HCT116 (cell line): ENCODE results near the gene MYH10. TPM values are rescaled to one million over a fixed set of nuclear protein-coding genes. Genes with fewer than 3 reads are reported as not detected.

Experiments used
- ATAC-seq: fragments of 200-7000 bp; cut with Tn5 transposase; 2 replicates; pipeline ENCODE4 v1.9.1; 2020; ENCODE audit warnings: mild to moderate bottlenecking, moderate library complexity
- BruUV-seq: library from RNA; stranded (reverse); fragments of 400-500 nt; replicated peaks from 2 replicates; lab custom pipeline; 2021; lab: Mats Ljungman, UMichigan
- CTCF ChIA-PET: fragments of 300-600 bp; sonication (Branson Sonifier 250); formaldehyde crosslinking; loops from one replicate; lab custom pipeline; 2021; ENCODE audit warnings: antibody characterized with exemption; lab: Charles Lee
- POLR2A ChIA-PET: fragments of 300-600, 350-600 bp; sonication (Branson Sonifier 250); formaldehyde crosslinking; loops from one replicate; lab custom pipeline; 2021; ENCODE audit warnings: antibody characterized with exemption; lab: Charles Lee
- RAD21 ChIA-PET, 2 experiments: fragments of 300-600 bp; sonication (Branson Sonifier 250); formaldehyde crosslinking; loops; one replicate each; lab custom pipeline; 2023; ENCODE audit warnings: low total read pairs in 2 of 2; ENCODE audit not compliant: uncharacterized antibody in 2 of 2, unreplicated experiment in 2 of 2, low non-redundant PET in 1 of 2; lab: Charles Lee
- DNase-seq: peaks from one replicate; pipeline ENCODE4 v3.0.0-alpha.2; 2010; ENCODE audit warnings: low read depth, low spot score
- H2AFZ ChIP-seq: fragments of 200-600 bp; shearing (Covaris generic), sonication (generic); 2 replicates; pipeline ENCODE4 v1.6.1; 2017; ENCODE audit warnings: low read depth, mixed run types, mixed read lengths, antibody characterized with exemption, low read length; ENCODE audit not compliant: poor library complexity, severe bottlenecking
- H3K27ac ChIP-seq: 2 replicates; pipeline ENCODE4 v1.5.1; 2012; ENCODE audit warnings: low read depth, low read length
- H3K27me3 ChIP-seq: fragments of 200-600 bp; sonication (generic); 2 replicates; pipeline ENCODE4 v1.6.1; 2016; ENCODE audit warnings: mixed run types, low read length, mixed read lengths; ENCODE audit not compliant: insufficient read depth
- H3K36me3 ChIP-seq, 2 experiments: fragments of 200-500 bp in 1 of 2; fragments of 200-600 bp in 1 of 2; sonication (Bioruptor generic) in 1 of 2; sonication (generic) in 1 of 2; 2 replicates each; pipeline versions ENCODE4 v1.5.1 to v1.6.1; 2014 to 2016; ENCODE audit warnings: low read length in 2 of 2, inconsistent platforms in 1 of 2, mixed read lengths in 1 of 2, mixed run types in 1 of 2; ENCODE audit not compliant: insufficient read depth in 2 of 2, control insufficient read depth in 1 of 2
- H3K4me1 ChIP-seq, 2 experiments: fragments of 200-600 bp in 1 of 2; sonication (generic) in 1 of 2; 2 replicates each; pipeline versions ENCODE4 v1.5.1 to v1.6.1; 2012 to 2017; ENCODE audit warnings: low read length in 2 of 2, inconsistent platforms in 1 of 2, mild to moderate bottlenecking in 1 of 2, mixed read lengths in 1 of 2, mixed run types in 1 of 2, moderate library complexity in 1 of 2; ENCODE audit not compliant: insufficient read depth in 2 of 2, control insufficient read depth in 1 of 2
- H3K4me2 ChIP-seq: fragments of 200-600 bp; sonication (generic); 2 replicates; pipeline ENCODE4 v1.6.1; 2017; ENCODE audit warnings: mixed run types, low read length, mixed read lengths
- H3K4me3 ChIP-seq, 2 experiments: fragments of 200-600 bp in 1 of 2; sonication (generic) in 1 of 2; replicated peaks in 1 of 2; 2 replicates each; pipeline ENCODE4 v1.5.1; 2011 to 2016; ENCODE audit warnings: low read length in 2 of 2, control low read depth in 1 of 2, low read depth in 1 of 2, mild to moderate bottlenecking in 1 of 2, mixed read lengths in 1 of 2, mixed run types in 1 of 2
- H3K79me2 ChIP-seq: fragments of 200-600 bp; sonication (generic); 2 replicates; pipeline ENCODE4 v1.6.1; 2017; ENCODE audit warnings: mild to moderate bottlenecking, mixed run types, low read length, moderate library complexity, mixed read lengths; ENCODE audit not compliant: insufficient read depth
- H3K9ac ChIP-seq: fragments of 200-600 bp; sonication (generic); 2 replicates; pipeline ENCODE4 v1.6.1; 2016; ENCODE audit warnings: low read length, mixed read lengths
- H3K9me2 ChIP-seq: fragments of 200-600 bp; sonication (generic), shearing (Covaris generic); 2 replicates; pipeline ENCODE4 v1.6.1; 2017; ENCODE audit warnings: mixed run types, mild to moderate bottlenecking, moderate library complexity; ENCODE audit not compliant: insufficient read depth
- H3K9me3 ChIP-seq, 2 experiments: fragments of 200-500 bp in 1 of 2; fragments of 200-600 bp in 1 of 2; sonication (Bioruptor generic) in 1 of 2; sonication (generic) in 1 of 2; 2 replicates each; pipeline ENCODE4 v1.6.1; 2014 to 2017; ENCODE audit warnings: low read length in 2 of 2, mixed read lengths in 2 of 2, inconsistent platforms in 1 of 2, low read depth in 1 of 2, mild to moderate bottlenecking in 1 of 2, mixed run types in 1 of 2, moderate library complexity in 1 of 2; ENCODE audit not compliant: control insufficient read depth in 1 of 2, insufficient read depth in 1 of 2
- H4K20me1 ChIP-seq: fragments of 200-600 bp; sonication (generic), shearing (Covaris generic); 2 replicates; pipeline ENCODE4 v1.6.1; 2017; ENCODE audit warnings: mixed run types, mild to moderate bottlenecking, moderate library complexity; ENCODE audit not compliant: insufficient read depth
- CBX3 ChIP-seq: IDR thresholded peaks from 2 replicates; pipeline ENCODE4 v1.6.1; 2012; ENCODE audit warnings: low read depth
- ELF1 ChIP-seq: IDR thresholded peaks from 2 replicates; pipeline ENCODE4 v1.6.1; 2012; ENCODE audit warnings: low read depth, borderline replicate concordance
- EZH2 ChIP-seq: fragments of 200-600 bp; sonication (generic); IDR thresholded peaks from 2 replicates; pipeline ENCODE4 v1.6.1; 2017; ENCODE audit warnings: antibody characterized with exemption, mixed run types
- EZH2phosphoT487 ChIP-seq: fragments of 200-600 bp; IDR thresholded peaks from 2 replicates; pipeline ENCODE4 v1.6.1; 2018; ENCODE audit warnings: antibody characterized with exemption, borderline replicate concordance
- POLR2A ChIP-seq: IDR thresholded peaks from 2 replicates; pipeline ENCODE4 v1.7.0; 2011; ENCODE audit warnings: borderline replicate concordance; ENCODE audit not compliant: insufficient read depth, insufficient read length; ENCODE audit errors: extremely low read depth
- POLR2AphosphoS5 ChIP-seq: IDR thresholded peaks from 2 replicates; pipeline ENCODE4 v1.6.1; 2011; ENCODE audit warnings: mild to moderate bottlenecking, low read depth, low read length, moderate library complexity
- SRF ChIP-seq: IDR thresholded peaks from 2 replicates; pipeline ENCODE4 v1.6.1; 2012; ENCODE audit warnings: low read depth
- TCF7L2 ChIP-seq: IDR thresholded peaks from 2 replicates; pipeline ENCODE4 v1.7.0; 2011; ENCODE audit warnings: borderline replicate concordance, inconsistent platforms; ENCODE audit not compliant: insufficient read depth, insufficient read length; ENCODE audit errors: extremely low read depth
- YY1 ChIP-seq: IDR thresholded peaks from 2 replicates; pipeline ENCODE4 v1.6.1; 2011; ENCODE audit warnings: low read length, low read depth, moderate library complexity, mild to moderate bottlenecking; ENCODE audit not compliant: insufficient replicate concordance; ENCODE audit errors: extremely low read depth
- ZBTB33 ChIP-seq: IDR thresholded peaks from 2 replicates; pipeline ENCODE4 v1.6.1; 2011; ENCODE audit warnings: mild to moderate bottlenecking, low read length, moderate library complexity; ENCODE audit not compliant: insufficient replicate concordance; ENCODE audit errors: extremely low read depth
- ZNF274 ChIP-seq: fragments of 200-500 bp; sonication (Bioruptor generic); IDR thresholded peaks from 2 replicates; pipeline ENCODE4 v1.6.1; 2014; ENCODE audit warnings: mild to moderate bottlenecking, low read depth, low read length, inconsistent platforms
- intact Hi-C: fragments of 100-400 bp; cut with micrococcal nuclease; formaldehyde crosslinking; loops from 2 replicates; pipeline ENCODE4 v1.10.0; 2022
- total RNA-seq: library from RNA; stranded (reverse); gene quantifications from one replicate; pipeline ENCODE4 v1.2.1, GENCODE V29; 2021; ENCODE audit not compliant: unreplicated experiment

The MYH10 gene
- total RNA-seq, 1 experiment from 2014 or later = 39.2 TPM

- TF ChIP-seq EZH2phosphoT487 (no peak), CBX3 (no peak), YY1 (no peak), ZNF274 (no peak), ZBTB33 (no peak)
- H3K36me3 ChIP-seq = peaks cover 27 to 30% of the 10 kb centered on the region in 2 experiments
- intact Hi-C loops = no loop called here
- H3K9ac ChIP-seq = no peak overlapping the region
- no peak overlapping the region for H2AFZ ChIP-seq
- no peaks in the 10 kb centered on the region; the same call in 1 of the 2 replicates for H3K79me2 ChIP-seq
- ChIA-PET POLR2A (no interaction called here), CTCF (no interaction called here), RAD21 (no interaction called here)
- DNase-seq (no peak), ATAC-seq (no peak)
- no peaks in the 10 kb centered on the region for H3K9me3 ChIP-seq
- no TSS peak for BruUV-seq
- no peaks in the 10 kb centered on the region for H4K20me1 ChIP-seq
- H3K4me2 ChIP-seq = no peak overlapping the region
- H3K4me1 ChIP-seq = no peaks in the 10 kb centered on the region
- H3K27ac ChIP-seq = no peak overlapping the region
- no peaks in the 10 kb centered on the region for H3K27me3 ChIP-seq
- H3K4me3 ChIP-seq = no peak overlapping the region
- H3K9me2 ChIP-seq = no peaks in the 10 kb centered on the region
Measured at GRCh38 chr17:8473451-8474192, 156.9 kb downstream of the MYH10 start.

GRCh38 chr17:8472663-8473062, 157.9 kb downstream of the MYH10 start:
- H3K9me3 ChIP-seq = no peaks in the 10 kb centered on the region
- DNase-seq (no peak), ATAC-seq (no peak)
- CTCF ChIA-PET = no interaction called here
- peaks cover 25 to 34% of the 10 kb centered on the region in 2 experiments for H3K36me3 ChIP-seq
- H4K20me1 ChIP-seq = no peaks in the 10 kb centered on the region
- H3K79me2 ChIP-seq = no peaks in the 10 kb centered on the region; the same call in 1 of the 2 replicates
- RAD21 ChIA-PET = no interaction called here
- no peak overlapping the region for H2AFZ ChIP-seq
- no peak overlapping the region for H3K27ac ChIP-seq
- H3K9me2 ChIP-seq = no peaks in the 10 kb centered on the region
- H3K9ac ChIP-seq = no peak overlapping the region
- H3K4me1 ChIP-seq = no peaks in the 10 kb centered on the region
- intact Hi-C loops = no loop called here
- H3K4me2 ChIP-seq = no peak overlapping the region
- no TSS peak for BruUV-seq
- POLR2A ChIA-PET = no interaction called here
- H3K27me3 ChIP-seq = no peaks in the 10 kb centered on the region
- H3K4me3 ChIP-seq = no peak overlapping the region
- TF ChIP-seq EZH2 (no peak), SRF (no peak), TCF7L2 (no peak), ZBTB33 (no peak), POLR2A (no peak), ELF1 (no peak), POLR2AphosphoS5 (no peak)
